H4 (cell line): Measurements from ENCODE around the gene ORM2. TPM values are rescaled to one million over a fixed set of nuclear protein-coding genes. Genes with fewer than 3 reads are reported as not detected.
A peak's percentile ranks its signal among the peaks of the same experiment; 100 is the strongest.

ENCODE experiments used
- DNase-seq: peaks from one replicate; pipeline ENCODE4 v3.0.0-alpha.2; 2015; ENCODE audit warnings: low spot score
- total RNA-seq: library from RNA; depleted of rRNA; stranded (reverse); fragments of >200 nt; shearing (Covaris generic); gene quantifications from 2 replicates; pipeline ENCODE4 v1.2.3, GENCODE V29; 2014

ORM2 gene
- total RNA-seq, 1 experiment from 2014 or later, result 0.19 TPM

GRCh38 chr9:114348261-114348905, 18.7 kb downstream of the ORM2 start:
- DNase-seq, result no peak

GRCh38 chr9:114348906-114349482, 19.3 kb downstream of the ORM2 start:
- peak; percentile 98 for DNase-seq

GRCh38 chr9:114349713-114350480, 20.2 kb downstream of the ORM2 start:
- DNase-seq, result no peak

GRCh38 chr9:114350636-114351401, 21.1 kb downstream of the ORM2 start:
- no peak for DNase-seq

GRCh38 chr9:114351932-114352331, 22.3 kb downstream of the ORM2 start:
- no peak for DNase-seq

GRCh38 chr9:114355821-114356220, 26.2 kb downstream of the ORM2 start:
- no peak for DNase-seq

GRCh38 chr9:114356792-114357191, 27.1 kb downstream of the ORM2 start:
- no peak for DNase-seq

- DNase-seq, result no peak
Measured at GRCh38 chr9:114357360-114357759, 27.7 kb downstream of the ORM2 start.

- no peak for DNase-seq
Measured at GRCh38 chr9:114357911-114358328, 28.3 kb downstream of the ORM2 start.

GRCh38 chr9:114359801-114360200, 30.1 kb downstream of the ORM2 start:
- no peak for DNase-seq

GRCh38 chr9:114361542-114361941, 31.9 kb downstream of the ORM2 start:
- no peak for DNase-seq

GRCh38 chr9:114362394-114362793, 32.7 kb downstream of the ORM2 start:
- no peak for DNase-seq

GRCh38 chr9:114363424-114363823, 33.8 kb downstream of the ORM2 start:
- DNase-seq, result no peak

GRCh38 chr9:114364134-114365041, 34.7 kb downstream of the ORM2 start:
- DNase-seq, result peak; percentile 85

- no peak for DNase-seq
Measured at GRCh38 chr9:114365194-114365593, 35.5 kb downstream of the ORM2 start.

GRCh38 chr9:114366334-114367128, 36.9 kb downstream of the ORM2 start:
- peak; percentile 92 for DNase-seq

- no peak for DNase-seq
Measured at GRCh38 chr9:114367366-114367765, 37.7 kb downstream of the ORM2 start.

- no peak for DNase-seq
Measured at GRCh38 chr9:114367772-114368569, 38.3 kb downstream of the ORM2 start.
